GM12878 (cell line): ENCODE data around the gene MAD2L1BP. TPM values are rescaled to one million over a fixed set of nuclear protein-coding genes. Genes with fewer than 3 reads are reported as not detected.

Experiments used
- ATAC-seq: fragments of 200-7000 bp; cut with Tn5 transposase; 3 replicates; pipeline ENCODE4 v1.9.1; 2020; ENCODE audit warnings: mild to moderate bottlenecking, moderate library complexity
- BruUV-seq: library from RNA; stranded (reverse); fragments of 400-500 nt; replicated peaks from 2 replicates; lab custom pipeline; 2021; lab: Mats Ljungman, UMichigan
- CTCF ChIA-PET: fragments of 300-600 bp; sonication (Branson Sonifier 250); formaldehyde crosslinking; extraction: SDS; loops from one replicate; lab custom pipeline; 2021; ENCODE audit warnings: inconsistent platforms; lab: Yijun Ruan, JAX
- POLR2A ChIA-PET: fragments of 350-600 bp; formaldehyde crosslinking; extraction: SDS; loops from one replicate; lab custom pipeline; 2021; ENCODE audit warnings: inconsistent platforms; lab: Charles Lee
- RAD21 ChIA-PET: fragments of 300-600 bp; sonication (Branson Sonifier 250); formaldehyde crosslinking; loops from one replicate; lab custom pipeline; 2023; ENCODE audit warnings: antibody characterized with exemption; ENCODE audit not compliant: unreplicated experiment; lab: Charles Lee
- SMC1A ChIA-PET: fragments of 300-600 bp; sonication (Branson Sonifier 250); formaldehyde crosslinking; loops from one replicate; lab custom pipeline; 2023; ENCODE audit not compliant: unreplicated experiment, uncharacterized antibody; lab: Charles Lee
- DNase-seq: peaks from one replicate; pipeline ENCODE4 v3.0.0-alpha.2; 2011; ENCODE audit warnings: low read depth, low spot score
- FAIRE-seq: peaks from 3 replicates; lab custom pipeline; 2011; peaks lifted over from hg19 to GRCh38; lab: Jason Lieb, UNC
- H2AFZ ChIP-seq: 2 replicates; pipeline ENCODE4 v1.6.0; 2011; ENCODE audit warnings: low read depth, low read length, control low read depth; ENCODE audit not compliant: control insufficient read depth
- H3K27ac ChIP-seq: 2 replicates; pipeline ENCODE4 v1.5.1; 2011; ENCODE audit warnings: control low read depth; ENCODE audit not compliant: control insufficient read depth, insufficient read depth
- H3K27me3 ChIP-seq, 2 experiments: replicated peaks in 1 of 2; 2 replicates each; pipeline versions ENCODE4 v1.6.0 to v1.6.1; 2011; ENCODE audit warnings: low read length in 1 of 2; ENCODE audit not compliant: control insufficient read depth in 2 of 2, insufficient read depth in 2 of 2
- H3K36me3 ChIP-seq, 2 experiments: 2 replicates each; pipeline ENCODE4 v1.5.1; 2011; ENCODE audit warnings: low read length in 1 of 2; ENCODE audit not compliant: control insufficient read depth in 2 of 2, insufficient read depth in 2 of 2
- H3K4me1 ChIP-seq: 2 replicates; pipeline ENCODE4 v1.6.1; 2011; ENCODE audit warnings: mild to moderate bottlenecking, low read length, moderate library complexity, mixed read lengths; ENCODE audit not compliant: control insufficient read depth, insufficient read depth
- H3K4me2 ChIP-seq: 2 replicates; pipeline ENCODE4 v1.6.0; 2011; ENCODE audit warnings: control low read depth; ENCODE audit not compliant: control insufficient read depth, insufficient read depth
- H3K4me3 ChIP-seq: fragments of 200-600 bp; sonication (generic); 2 replicates; pipeline ENCODE4 v1.5.1; 2016
- H3K79me2 ChIP-seq: 2 replicates; pipeline ENCODE4 v1.6.0; 2011; ENCODE audit warnings: low read length; ENCODE audit not compliant: control insufficient read depth, insufficient read depth
- H3K9ac ChIP-seq: 2 replicates; pipeline ENCODE4 v1.8.0; 2011; ENCODE audit warnings: low read length, control low read depth, mixed read lengths; ENCODE audit not compliant: control insufficient read depth, insufficient read depth
- H3K9me3 ChIP-seq: replicated peaks from 3 replicates; pipeline ENCODE4 v1.5.1; 2011; ENCODE audit warnings: mild to moderate bottlenecking, low read length; ENCODE audit not compliant: control insufficient read depth, insufficient read depth
- H4K20me1 ChIP-seq: 2 replicates; pipeline ENCODE4 v1.6.0; 2011; ENCODE audit not compliant: control insufficient read depth, insufficient read depth
- HDAC6 ChIP-seq: fragments of 200-600 bp; sonication (generic); IDR thresholded peaks from one replicate; pipeline ENCODE4 v1.8.0; 2017; ENCODE audit warnings: antibody characterized with exemption; ENCODE audit not compliant: unreplicated experiment
- KLF5 ChIP-seq: fragments of 450-650 bp; IDR thresholded peaks from 2 replicates; pipeline ENCODE4 v1.6.1; 2014; ENCODE audit warnings: mild to moderate bottlenecking; ENCODE audit not compliant: partially characterized antibody
- NFIC ChIP-seq: IDR thresholded peaks from 2 replicates; pipeline ENCODE4 v1.6.1; 2012; ENCODE audit warnings: low read depth, mild to moderate bottlenecking, inconsistent platforms, low read length, moderate library complexity
- NR2C2 ChIP-seq: IDR thresholded peaks from 2 replicates; pipeline ENCODE4 v1.6.1; 2011; ENCODE audit warnings: borderline replicate concordance, low read depth; ENCODE audit not compliant: control insufficient read depth, insufficient read length
- POLR2AphosphoS2 ChIP-seq: IDR thresholded peaks from 2 replicates; pipeline ENCODE4 v1.6.1; 2011; ENCODE audit warnings: low read depth, mild to moderate bottlenecking, low read length, improper control_type of control experiment, moderate library complexity
- POLR2AphosphoS5 ChIP-seq: IDR thresholded peaks from 2 replicates; pipeline ENCODE4 v1.6.1; 2011; ENCODE audit warnings: mild to moderate bottlenecking, low read length, inconsistent platforms
- TAF1 ChIP-seq: IDR thresholded peaks from 2 replicates; pipeline ENCODE4 v1.6.1; 2011; ENCODE audit warnings: mild to moderate bottlenecking, low read depth, low read length, borderline replicate concordance
- TCF12 ChIP-seq: IDR thresholded peaks from 2 replicates; pipeline ENCODE4 v1.6.1; 2011; ENCODE audit warnings: low read depth, mild to moderate bottlenecking, low read length
- TCF3 ChIP-seq: IDR thresholded peaks from 2 replicates; pipeline ENCODE4 v1.6.1; 2012; ENCODE audit warnings: low read depth, mild to moderate bottlenecking, low read length, borderline replicate concordance; ENCODE audit not compliant: insufficient read depth
- WRNIP1 ChIP-seq: IDR thresholded peaks from 2 replicates; pipeline ENCODE4 v1.6.1; 2011; ENCODE audit warnings: low read depth, low read length, improper control_type of control experiment, borderline replicate concordance
- ZSCAN29 ChIP-seq: fragments of 450-650 bp; IDR thresholded peaks from 2 replicates; pipeline ENCODE4 v1.6.1; 2017; ENCODE audit warnings: mild to moderate bottlenecking, moderate library complexity
- WGBS: methylation state at CpG from one replicate; pipeline ENCODE4 v1.1.6; 2016; ENCODE audit warnings: low lambda C conversion rate; ENCODE audit not compliant: insufficient replicate concordance, insufficient coverage; ENCODE audit errors: missing lambda C conversion rate; 5-methylcytosine and 5-hydroxymethylcytosine counted together
- in situ Hi-C: fragments of 300-500 bp; cut with MboI; formaldehyde crosslinking; loops from 9 replicates; pipeline ENCODE4 v1.14.3; 2018; ENCODE audit warnings: mixed read lengths
- intact Hi-C: fragments of 100-400 bp; cut with micrococcal nuclease; formaldehyde crosslinking; loops from one replicate; pipeline ENCODE4 v1.14.2; 2022; ENCODE audit not compliant: unreplicated experiment
- polyA plus RNA-seq, 11 experiments: library from polyadenylated mRNA; depleted of rRNA in 4 of 11; unstranded in 6 of 11; stranded (reverse) in 5 of 11; fragments of >200 nt; fragmentation: Nextera tagmentation in 4 of 11; fragmentation: Illumina TruSeq in 1 of 11; extraction: Ambion mirVana in 4 of 11; extraction: Trizol in 1 of 11; gene quantifications; 1 replicate in 1 of 11; 2 replicates in 10 of 11; pipeline versions ENCODE4 v1.2.1 to v1.2.3, GENCODE V29; 2011 to 2016; ENCODE audit warnings: inconsistent platforms in 2 of 11, missing spikeins in 2 of 11, low read depth in 1 of 11
- total RNA-seq, 4 experiments: library from RNA; depleted of rRNA in 3 of 4; stranded (reverse); fragments of >200 nt in 3 of 4; fragmentation: Illumina TruSeq in 1 of 4; extraction: Trizol in 1 of 4; gene quantifications; 2 replicates each; pipeline versions ENCODE4 v1.2.1 to v1.2.3, GENCODE V29; 2013 to 2021
- TF ChIP-seq, protein P1 (sequence below): fragments of 450-650 bp; formaldehyde crosslinking; IDR thresholded peaks from 2 replicates; pipeline ENCODE4 v1.4.0; 2022; ENCODE audit warnings: mild to moderate bottlenecking, moderate library complexity
- TF ChIP-seq, protein P2 (sequence below): fragments of 150-350 bp; IDR thresholded peaks from 2 replicates; pipeline ENCODE4 v1.6.1; 2016; ENCODE audit warnings: low read depth, low read length

The MAD2L1BP gene
- total and polyA plus RNA-seq, 10 of the 15 experiments (the other 5 are each of a cell fraction or from before 2014, with no cell fraction given): 39.2 to 155 (median 60.3) TPM

DNA sequence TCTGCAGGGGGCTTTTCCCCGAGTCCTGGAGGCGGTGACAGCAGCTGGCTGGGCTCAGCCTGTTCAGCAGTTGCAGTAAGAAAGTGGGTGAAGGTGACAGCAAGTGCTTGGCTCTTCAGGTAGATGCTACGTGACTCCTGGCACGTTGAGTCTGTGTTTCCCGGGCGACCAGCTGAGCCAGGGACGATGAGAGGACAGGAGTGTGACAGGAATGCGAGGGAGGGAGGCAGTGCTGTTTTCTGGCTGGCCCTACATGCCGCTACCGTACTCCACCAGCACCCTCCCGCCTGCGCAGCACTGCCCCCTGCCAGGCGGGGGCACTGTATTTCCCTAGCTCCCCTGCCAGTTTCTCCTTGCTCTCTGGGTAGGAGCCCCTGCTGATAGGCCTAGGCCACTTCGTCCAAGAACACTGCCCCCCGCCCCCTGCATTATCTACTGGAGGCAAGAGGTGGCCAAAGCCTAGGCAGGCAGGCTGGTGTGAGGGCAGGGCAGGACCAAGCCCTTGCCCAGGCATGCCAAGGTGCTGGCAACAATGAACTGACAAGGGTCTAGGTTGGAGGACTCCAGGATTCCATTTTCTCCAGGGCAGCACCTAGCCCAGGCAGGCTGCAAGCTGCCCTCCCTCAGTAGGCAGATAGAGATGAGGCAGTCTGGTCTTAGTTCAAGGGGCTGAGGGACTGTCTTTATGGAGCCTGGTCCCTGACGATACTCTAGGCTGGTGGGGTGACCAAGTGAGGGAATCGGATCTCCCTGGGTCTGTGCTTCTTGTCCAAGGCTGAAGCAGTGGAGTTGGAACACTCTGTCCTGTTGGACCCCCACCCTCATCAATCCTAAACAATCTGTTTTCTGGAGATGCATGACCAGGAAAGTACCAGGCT, 32.8 kb downstream of the MAD2L1BP start:
- Histone ChIP-seq H2AFZ (no peak overlapping the region), H3K4me2 (peak overlapping the region; percentile 36), H3K27me3 (no peaks in the 10 kb centered on the region), H3K9me3 (no peaks in the 10 kb centered on the region), H3K36me3 (peaks cover 8 to 19% of the 10 kb centered on the region in 2 experiments), H3K79me2 (no peaks in the 10 kb centered on the region), H3K4me1 (peaks cover 34% of the 10 kb centered on the region), H3K9ac (peak overlapping the region; percentile 37), H3K27ac (peak overlapping the region; percentile 69), H4K20me1 (no peaks in the 10 kb centered on the region), H3K4me3 (no peak overlapping the region)
- peak; percentile 61 for DNase-seq
- ChIA-PET CTCF (interaction anchor here (0.6 to 7.6 kb wide), 40 partner anchors 10 to 411 kb away, joined by 3 to 85 read pairs (median 6); partner anchors contain the start of genes GTPBP2, MRPS18A, VEGFA and XPO5), POLR2A (interaction anchor here (0.7 to 2.8 kb wide), 4 partner anchors 38 to 412 kb away, joined by 3 to 10 read pairs (median 4); partner anchors contain the start of gene GTPBP2), RAD21 (interaction anchor here (0.5 to 7.8 kb wide), 14 partner anchors 23 to 412 kb away, joined by 3 to 79 read pairs (median 4); partner anchors contain the start of genes GTPBP2, RSPH9 and VEGFA), SMC1A (interaction anchor here (0.7 to 4.1 kb wide), 8 partner anchors 71 to 411 kb away, joined by 3 to 37 read pairs (median 4); no protein-coding TSS in a partner anchor)
- 44% methylated on average over 17 of the region's 17 CpGs for WGBS
- BruUV-seq: no TSS peak
- in situ Hi-C loops (loop anchor here (5.0 kb wide), 1 partner anchor 409 kb away; no protein-coding TSS in a partner anchor), intact Hi-C loops (loop anchor here (1.0 to 5.0 kb wide), 2 partner anchors 334 to 406 kb away; no protein-coding TSS in a partner anchor)
- ATAC-seq: peak; percentile 79
- peak; percentile 49 for FAIRE-seq
- TF ChIP-seq ZSCAN29: no peak
- peak; percentile 20 for TF ChIP-seq POLR2AphosphoS2
- TF ChIP-seq WRNIP1: no peak
- TF ChIP-seq, protein P1, sequence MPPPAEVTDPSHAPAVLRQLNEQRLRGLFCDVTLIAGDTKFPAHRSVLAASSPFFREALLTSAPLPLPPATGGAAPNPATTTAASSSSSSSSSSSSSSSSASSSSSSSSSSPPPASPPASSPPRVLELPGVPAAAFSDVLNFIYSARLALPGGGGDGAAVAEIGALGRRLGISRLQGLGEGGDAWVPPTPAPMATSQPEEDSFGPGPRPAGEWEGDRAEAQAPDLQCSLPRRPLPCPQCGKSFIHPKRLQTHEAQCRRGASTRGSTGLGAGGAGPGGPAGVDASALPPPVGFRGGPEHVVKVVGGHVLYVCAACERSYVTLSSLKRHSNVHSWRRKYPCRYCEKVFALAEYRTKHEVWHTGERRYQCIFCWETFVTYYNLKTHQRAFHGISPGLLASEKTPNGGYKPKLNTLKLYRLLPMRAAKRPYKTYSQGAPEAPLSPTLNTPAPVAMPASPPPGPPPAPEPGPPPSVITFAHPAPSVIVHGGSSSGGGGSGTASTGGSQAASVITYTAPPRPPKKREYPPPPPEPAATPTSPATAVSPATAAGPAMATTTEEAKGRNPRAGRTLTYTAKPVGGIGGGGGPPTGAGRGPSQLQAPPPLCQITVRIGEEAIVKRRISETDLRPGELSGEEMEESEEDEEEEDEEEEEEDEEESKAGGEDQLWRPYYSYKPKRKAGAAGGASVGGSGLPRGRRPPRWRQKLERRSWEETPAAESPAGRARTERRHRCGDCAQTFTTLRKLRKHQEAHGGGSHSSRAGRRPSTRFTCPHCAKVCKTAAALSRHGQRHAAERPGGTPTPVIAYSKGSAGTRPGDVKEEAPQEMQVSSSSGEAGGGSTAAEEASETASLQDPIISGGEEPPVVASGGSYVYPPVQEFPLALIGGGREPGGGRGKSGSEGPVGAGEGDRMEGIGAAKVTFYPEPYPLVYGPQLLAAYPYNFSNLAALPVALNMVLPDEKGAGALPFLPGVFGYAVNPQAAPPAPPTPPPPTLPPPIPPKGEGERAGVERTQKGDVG: no peak
- TF ChIP-seq NR2C2: no peak
- TF ChIP-seq TCF12: no peak
- no peak for TF ChIP-seq HDAC6
- TF ChIP-seq NFIC: no peak
- no peak for TF ChIP-seq TAF1
- TF ChIP-seq, protein P2, sequence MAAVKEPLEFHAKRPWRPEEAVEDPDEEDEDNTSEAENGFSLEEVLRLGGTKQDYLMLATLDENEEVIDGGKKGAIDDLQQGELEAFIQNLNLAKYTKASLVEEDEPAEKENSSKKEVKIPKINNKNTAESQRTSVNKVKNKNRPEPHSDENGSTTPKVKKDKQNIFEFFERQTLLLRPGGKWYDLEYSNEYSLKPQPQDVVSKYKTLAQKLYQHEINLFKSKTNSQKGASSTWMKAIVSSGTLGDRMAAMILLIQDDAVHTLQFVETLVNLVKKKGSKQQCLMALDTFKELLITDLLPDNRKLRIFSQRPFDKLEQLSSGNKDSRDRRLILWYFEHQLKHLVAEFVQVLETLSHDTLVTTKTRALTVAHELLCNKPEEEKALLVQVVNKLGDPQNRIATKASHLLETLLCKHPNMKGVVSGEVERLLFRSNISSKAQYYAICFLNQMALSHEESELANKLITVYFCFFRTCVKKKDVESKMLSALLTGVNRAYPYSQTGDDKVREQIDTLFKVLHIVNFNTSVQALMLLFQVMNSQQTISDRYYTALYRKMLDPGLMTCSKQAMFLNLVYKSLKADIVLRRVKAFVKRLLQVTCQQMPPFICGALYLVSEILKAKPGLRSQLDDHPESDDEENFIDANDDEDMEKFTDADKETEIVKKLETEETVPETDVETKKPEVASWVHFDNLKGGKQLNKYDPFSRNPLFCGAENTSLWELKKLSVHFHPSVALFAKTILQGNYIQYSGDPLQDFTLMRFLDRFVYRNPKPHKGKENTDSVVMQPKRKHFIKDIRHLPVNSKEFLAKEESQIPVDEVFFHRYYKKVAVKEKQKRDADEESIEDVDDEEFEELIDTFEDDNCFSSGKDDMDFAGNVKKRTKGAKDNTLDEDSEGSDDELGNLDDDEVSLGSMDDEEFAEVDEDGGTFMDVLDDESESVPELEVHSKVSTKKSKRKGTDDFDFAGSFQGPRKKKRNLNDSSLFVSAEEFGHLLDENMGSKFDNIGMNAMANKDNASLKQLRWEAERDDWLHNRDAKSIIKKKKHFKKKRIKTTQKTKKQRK: no peak
- no peak; the same call in 1 of the 2 replicates for TF ChIP-seq POLR2AphosphoS5
- no peak for TF ChIP-seq TCF3
- TF ChIP-seq KLF5: no peak
